ENCODE data around the gene NNAT. TPM values are rescaled to one million over a fixed set of nuclear protein-coding genes. Genes with fewer than 3 reads are reported as not detected.

Gene NNAT
- total and polyA plus RNA-seq, 2 donors (not counting 1 experiment from before 2014, with no cell fraction given), result not detected

- no CpG with 5 or more reads among the region's 4 CpGs for WGBS (ENCODE audit: insufficient coverage)
- Histone ChIP-seq H3K27me3 (replicated peaks in 1 of 4; ENCODE audit: control extremely low read depth in 1 of 4, control insufficient read depth in 3 of 4, insufficient read depth in 4 of 4, low read length in 3 of 4) (peaks cover 0 to 37% (median 13%) of the 10 kb centered on the region in 4 experiments), H4K20me1 (ENCODE audit: control insufficient read depth, insufficient read depth, low read length, poor library complexity, severe bottlenecking) (no peaks in the 10 kb centered on the region), H3K36me3 (replicated peaks in 1 of 2; ENCODE audit: control extremely low read depth in 1 of 2, control insufficient read depth in 1 of 2, extremely low read depth in 1 of 2, insufficient read depth in 2 of 2, low read length in 1 of 2) (no peaks in the 10 kb centered on the region), H3K79me2 (ENCODE audit: control insufficient read depth, insufficient read depth, low read length) (no peaks in the 10 kb centered on the region), H3K4me1 (ENCODE audit: control insufficient read depth in 2 of 2, insufficient read depth in 2 of 2, low read length in 2 of 2) (peaks cover 3 to 5% of the 10 kb centered on the region in 2 donors), H3K9me3 (ENCODE audit: control extremely low read depth in 1 of 3, control insufficient read depth in 2 of 3, insufficient read depth in 1 of 3, low read length in 2 of 3) (no peaks in the 10 kb centered on the region), H3K27ac (ENCODE audit: low read length in 2 of 2) (no peak overlapping the region), H3K4me3 (ENCODE audit: control extremely low read depth in 1 of 5, extremely low read depth in 1 of 5, insufficient read depth in 1 of 5, low read depth in 2 of 5, low read length in 4 of 5) (no peak overlapping the region), H2AFZ (ENCODE audit: insufficient read depth, low read depth, low read length, poor library complexity, severe bottlenecking) (no peak overlapping the region), H3K9ac (ENCODE audit: low read length) (no peak overlapping the region), H3K4me2 (replicated peaks; ENCODE audit: low read depth, low read length, poor library complexity, severe bottlenecking) (no peak overlapping the region)
- ATAC-seq (ENCODE audit: low read depth) (no peak), DNase-seq (no peak)
- no peak overlapping the region for H3K27ac Mint-ChIP-seq
- no peak for TF ChIP-seq CTCF (IDR thresholded peaks at IDR 0.05)
- TF ChIP-seq EZH2 (IDR thresholded peaks at IDR 0.05; ENCODE audit: borderline replicate concordance, insufficient read depth, low read depth, low read length, poor library complexity, severe bottlenecking), result no peak
- no peak overlapping the region for H3K4me3 Mint-ChIP-seq
- ChIA-PET CTCF (no interaction called here), POLR2A (no interaction called here)
- H3K9me3 Mint-ChIP-seq (ENCODE audit: insufficient read depth), result no peaks in the 10 kb centered on the region
- intact Hi-C loops (cut with micrococcal nuclease), result loop anchor here (10.0 kb wide), 1 partner anchor 344 kb away; the partner anchor contains the start of gene VSTM2L
- H3K27me3 Mint-ChIP-seq, result peaks cover 43% of the 10 kb centered on the region
- no peaks in the 10 kb centered on the region for H3K4me1 Mint-ChIP-seq
Observed at GRCh38 chr20:37560629-37561028, 39.6 kb downstream of the NNAT start.

GRCh38 chr20:37562695-37563480 is 41.8 kb downstream of the NNAT start:
- intact Hi-C loops (cut with micrococcal nuclease), result loop anchor here (10.0 kb wide), 1 partner anchor 342 kb away; the partner anchor contains the start of gene VSTM2L
- 100% methylated on average over 2 of the region's 3 CpGs for WGBS (ENCODE audit: insufficient coverage)
- no peak for TF ChIP-seq CTCF (IDR thresholded peaks at IDR 0.05)
- TF ChIP-seq EZH2 (IDR thresholded peaks at IDR 0.05; ENCODE audit: borderline replicate concordance, insufficient read depth, low read depth, low read length, poor library complexity, severe bottlenecking), result no peak
- Histone ChIP-seq H3K4me2 (replicated peaks; ENCODE audit: low read depth, low read length, poor library complexity, severe bottlenecking) (no peak overlapping the region), H3K27ac (ENCODE audit: low read length in 2 of 2) (no peak overlapping the region), H4K20me1 (ENCODE audit: control insufficient read depth, insufficient read depth, low read length, poor library complexity, severe bottlenecking) (no peaks in the 10 kb centered on the region), H3K4me3 (ENCODE audit: control extremely low read depth in 1 of 5, extremely low read depth in 1 of 5, insufficient read depth in 1 of 5, low read depth in 2 of 5, low read length in 4 of 5) (no peak overlapping the region), H3K9me3 (ENCODE audit: control extremely low read depth in 1 of 3, control insufficient read depth in 2 of 3, insufficient read depth in 1 of 3, low read length in 2 of 3) (no peaks in the 10 kb centered on the region), H3K27me3 (replicated peaks in 1 of 4; ENCODE audit: control extremely low read depth in 1 of 4, control insufficient read depth in 3 of 4, insufficient read depth in 4 of 4, low read length in 3 of 4) (peaks cover 0 to 27% (median 13%) of the 10 kb centered on the region in 4 experiments), H3K9ac (ENCODE audit: low read length) (no peak overlapping the region), H2AFZ (ENCODE audit: insufficient read depth, low read depth, low read length, poor library complexity, severe bottlenecking) (no peak overlapping the region), H3K36me3 (replicated peaks in 1 of 2; ENCODE audit: control extremely low read depth in 1 of 2, control insufficient read depth in 1 of 2, extremely low read depth in 1 of 2, insufficient read depth in 2 of 2, low read length in 1 of 2) (no peaks in the 10 kb centered on the region), H3K4me1 (ENCODE audit: control insufficient read depth in 2 of 2, insufficient read depth in 2 of 2, low read length in 2 of 2) (peaks cover 3 to 5% of the 10 kb centered on the region in 2 donors), H3K79me2 (ENCODE audit: control insufficient read depth, insufficient read depth, low read length) (no peaks in the 10 kb centered on the region)
- ChIA-PET POLR2A (no interaction called here), CTCF (interaction anchor here (0.9 to 7.2 kb wide), 7 partner anchors 13 to 659 kb away, joined by 3 to 87 read pairs (median 15); no protein-coding TSS in a partner anchor)
- H3K9me3 Mint-ChIP-seq (ENCODE audit: insufficient read depth), result no peaks in the 10 kb centered on the region
- ATAC-seq (ENCODE audit: low read depth) (no peak), DNase-seq (no peak)
- peaks cover 36% of the 10 kb centered on the region for H3K27me3 Mint-ChIP-seq
- H3K4me3 Mint-ChIP-seq, result no peak overlapping the region
- H3K4me1 Mint-ChIP-seq, result peaks cover under 1% of the 10 kb centered on the region
- H3K27ac Mint-ChIP-seq, result no peak overlapping the region

Data from B cell (primary cell).